Lung (tissue), 12 donors: Measurements from ENCODE around the gene SLC12A3. TPM values are rescaled to one million over a fixed set of nuclear protein-coding genes. Genes with fewer than 3 reads are reported as not detected.

Experiments
- ATAC-seq: fragments of 200-7000 bp; cut with Tn5 transposase; one replicate; pipeline ENCODE4 v1.9.1; 2020; ENCODE audit warnings: moderate number of reproducible peaks; ENCODE audit not compliant: insufficient read depth, low FRiP score
- DNase-seq, 3 donors: peaks; one replicate each; pipeline ENCODE4 v3.0.0-alpha.2; 2013 to 2017
- H3K27ac ChIP-seq, 2 donors: one replicate each; pipeline ENCODE4 v1.5.1; 2013; ENCODE audit warnings: mild to moderate bottlenecking in 2 of 2, moderate library complexity in 2 of 2, control low read depth in 1 of 2, inconsistent platforms in 1 of 2, low read depth in 1 of 2, low read length in 1 of 2
- H3K27me3 ChIP-seq, 3 donors: one replicate each; pipeline ENCODE4 v1.5.1; 2013; ENCODE audit warnings: low read length in 2 of 3; ENCODE audit not compliant: control insufficient read depth in 3 of 3, insufficient read depth in 3 of 3
- H3K36me3 ChIP-seq, 4 donors: one replicate each; pipeline ENCODE4 v1.5.1; 2013; ENCODE audit warnings: low read length in 4 of 4, mild to moderate bottlenecking in 1 of 4, moderate library complexity in 1 of 4; ENCODE audit not compliant: control insufficient read depth in 4 of 4, insufficient read depth in 4 of 4
- H3K4me1 ChIP-seq, 5 donors: one replicate each; pipeline ENCODE4 v1.5.1; 2013; ENCODE audit warnings: low read length in 5 of 5, mild to moderate bottlenecking in 2 of 5, moderate library complexity in 1 of 5; ENCODE audit not compliant: control insufficient read depth in 5 of 5, insufficient read depth in 5 of 5
- H3K4me3 ChIP-seq: one replicate; pipeline ENCODE4 v1.5.1; 2013; ENCODE audit warnings: mild to moderate bottlenecking, control low read depth, moderate library complexity
- H3K9ac ChIP-seq, 2 donors: one replicate each; pipeline ENCODE4 v1.5.1; 2013; ENCODE audit warnings: low read length in 2 of 2, control low read depth in 1 of 2; ENCODE audit not compliant: insufficient read depth in 1 of 2
- H3K9me3 ChIP-seq, 4 donors: one replicate each; pipeline ENCODE4 v1.5.1; 2013; ENCODE audit warnings: low read length in 3 of 4, mild to moderate bottlenecking in 1 of 4, moderate library complexity in 1 of 4; ENCODE audit not compliant: control insufficient read depth in 4 of 4, insufficient read depth in 3 of 4
- WGBS, 2 donors: extraction: QIAGEN DNeasy Blood & Tissue Kit; methylation state at CpG; one replicate each; pipeline ENCODE4 v1.1.7; 2013; 5-methylcytosine and 5-hydroxymethylcytosine counted together
- polyA plus RNA-seq, 2 donors: library from polyadenylated mRNA; stranded (reverse); fragments of 200-250 nt; gene quantifications; one replicate each; pipeline ENCODE4 v1.2.1, GENCODE V29; 2013
- total RNA-seq, 2 donors: library from RNA; depleted of rRNA in 1 of 2; stranded (reverse); fragments of >200 nt in 1 of 2; gene quantifications; one replicate each; pipeline ENCODE4 v1.2.1, GENCODE V29; 2014 to 2021
- TF ChIP-seq, protein P1 (sequence below): IDR thresholded peaks from 2 replicates; pipeline ENCODE4 v1.5.1; 2012; ENCODE audit warnings: mild to moderate bottlenecking; ENCODE audit errors: control extremely low read depth, extremely low read depth
- donor health status: control.
- donor health status: control.
- donor health status: Bipolar disorder and iron deficiency.
- donor health status: healthy.
- donor health status: DM: yes; HTN: yes; CAD: no.

SLC12A3 gene
- total and polyA plus RNA-seq, 4 donors = 0.04 to 0.07 TPM; not detected in 2

DNA sequence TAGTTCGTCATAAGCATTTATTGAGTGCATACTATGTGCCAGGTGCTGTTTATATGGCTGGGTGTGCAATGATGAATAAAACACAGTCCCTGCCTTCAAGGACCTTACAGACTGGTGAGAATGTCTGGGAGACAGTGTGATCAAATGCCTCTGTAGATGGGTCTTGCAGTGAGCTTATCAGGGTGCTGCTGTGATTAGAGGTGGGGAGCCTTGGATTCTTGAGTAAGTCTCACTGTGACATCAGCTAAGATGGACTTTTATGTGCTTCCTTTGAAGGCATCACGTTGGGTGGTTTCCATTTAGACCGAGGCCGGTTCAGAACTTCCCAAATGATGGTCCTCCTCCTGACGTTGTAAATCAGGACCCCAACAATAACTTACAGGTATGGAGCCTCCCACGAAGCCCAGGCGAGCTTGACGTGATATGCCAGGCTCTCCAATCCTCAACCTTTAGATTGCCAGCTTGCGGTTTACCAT lies 76.9 kb downstream of the SLC12A3 start:
- Histone ChIP-seq H3K4me3 (no peak overlapping the region), H3K36me3 (peaks cover 54 to 66% (median 61%) of the 10 kb centered on the region in 4 donors), H3K9me3 (no peaks in the 10 kb centered on the region), H3K27ac (no peak overlapping the region), H3K27me3 (no peaks in the 10 kb centered on the region), H3K9ac (no peak overlapping the region), H3K4me1 (peaks cover 0 to 9% (median 3%) of the 10 kb centered on the region in 5 donors)
- TF ChIP-seq, protein P1, sequence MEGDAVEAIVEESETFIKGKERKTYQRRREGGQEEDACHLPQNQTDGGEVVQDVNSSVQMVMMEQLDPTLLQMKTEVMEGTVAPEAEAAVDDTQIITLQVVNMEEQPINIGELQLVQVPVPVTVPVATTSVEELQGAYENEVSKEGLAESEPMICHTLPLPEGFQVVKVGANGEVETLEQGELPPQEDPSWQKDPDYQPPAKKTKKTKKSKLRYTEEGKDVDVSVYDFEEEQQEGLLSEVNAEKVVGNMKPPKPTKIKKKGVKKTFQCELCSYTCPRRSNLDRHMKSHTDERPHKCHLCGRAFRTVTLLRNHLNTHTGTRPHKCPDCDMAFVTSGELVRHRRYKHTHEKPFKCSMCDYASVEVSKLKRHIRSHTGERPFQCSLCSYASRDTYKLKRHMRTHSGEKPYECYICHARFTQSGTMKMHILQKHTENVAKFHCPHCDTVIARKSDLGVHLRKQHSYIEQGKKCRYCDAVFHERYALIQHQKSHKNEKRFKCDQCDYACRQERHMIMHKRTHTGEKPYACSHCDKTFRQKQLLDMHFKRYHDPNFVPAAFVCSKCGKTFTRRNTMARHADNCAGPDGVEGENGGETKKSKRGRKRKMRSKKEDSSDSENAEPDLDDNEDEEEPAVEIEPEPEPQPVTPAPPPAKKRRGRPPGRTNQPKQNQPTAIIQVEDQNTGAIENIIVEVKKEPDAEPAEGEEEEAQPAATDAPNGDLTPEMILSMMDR = no peak
- DNase-seq (no peak), ATAC-seq (no peak)
- WGBS, 2 donors = 78 to 81% methylated on average over 9 of the region's 9 CpGs

DNA sequence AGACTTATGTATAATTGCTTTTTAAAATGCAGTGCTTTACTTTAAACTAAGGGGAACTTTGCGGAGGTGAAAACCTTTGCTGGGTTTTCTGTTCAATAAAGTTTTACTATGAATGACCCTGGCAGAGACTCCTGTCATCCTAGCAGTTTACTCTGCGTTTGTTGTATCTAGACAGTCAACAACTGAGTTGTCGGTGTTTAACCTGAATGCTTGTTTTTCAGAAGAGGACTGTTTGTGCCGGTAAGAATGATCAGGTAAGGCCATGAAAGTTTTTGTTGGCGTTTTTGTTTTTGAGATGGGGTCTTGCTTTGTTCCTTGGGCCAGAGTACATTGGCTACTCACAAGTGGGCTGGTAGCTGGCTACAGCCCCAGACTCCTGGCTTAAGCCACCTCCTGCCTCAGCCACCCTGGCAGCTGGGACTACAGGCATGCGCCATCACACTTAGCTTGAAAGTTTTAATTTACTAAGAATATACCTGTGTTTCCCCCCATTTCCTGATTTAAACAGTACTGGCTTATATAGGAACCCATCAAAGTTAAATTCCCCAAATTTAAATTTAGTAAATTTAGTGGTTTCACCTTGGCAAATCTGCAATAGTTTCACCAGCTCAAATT lies 78.9 kb downstream of the SLC12A3 start:
- Histone ChIP-seq H3K4me3 (no peak overlapping the region), H3K27ac (no peak overlapping the region), H3K9me3 (no peaks in the 10 kb centered on the region), H3K36me3 (peaks cover 45 to 56% (median 51%) of the 10 kb centered on the region in 4 donors), H3K27me3 (no peaks in the 10 kb centered on the region), H3K4me1 (peaks cover 0 to 5% (median 2%) of the 10 kb centered on the region in 5 donors), H3K9ac (no peak overlapping the region)
- TF ChIP-seq, protein P1 = no peak
- no peak for ATAC-seq
- 84 to 85% methylated on average over 6 of the region's 6 CpGs for WGBS, 2 donors
- DNase-seq = no peak

DNA sequence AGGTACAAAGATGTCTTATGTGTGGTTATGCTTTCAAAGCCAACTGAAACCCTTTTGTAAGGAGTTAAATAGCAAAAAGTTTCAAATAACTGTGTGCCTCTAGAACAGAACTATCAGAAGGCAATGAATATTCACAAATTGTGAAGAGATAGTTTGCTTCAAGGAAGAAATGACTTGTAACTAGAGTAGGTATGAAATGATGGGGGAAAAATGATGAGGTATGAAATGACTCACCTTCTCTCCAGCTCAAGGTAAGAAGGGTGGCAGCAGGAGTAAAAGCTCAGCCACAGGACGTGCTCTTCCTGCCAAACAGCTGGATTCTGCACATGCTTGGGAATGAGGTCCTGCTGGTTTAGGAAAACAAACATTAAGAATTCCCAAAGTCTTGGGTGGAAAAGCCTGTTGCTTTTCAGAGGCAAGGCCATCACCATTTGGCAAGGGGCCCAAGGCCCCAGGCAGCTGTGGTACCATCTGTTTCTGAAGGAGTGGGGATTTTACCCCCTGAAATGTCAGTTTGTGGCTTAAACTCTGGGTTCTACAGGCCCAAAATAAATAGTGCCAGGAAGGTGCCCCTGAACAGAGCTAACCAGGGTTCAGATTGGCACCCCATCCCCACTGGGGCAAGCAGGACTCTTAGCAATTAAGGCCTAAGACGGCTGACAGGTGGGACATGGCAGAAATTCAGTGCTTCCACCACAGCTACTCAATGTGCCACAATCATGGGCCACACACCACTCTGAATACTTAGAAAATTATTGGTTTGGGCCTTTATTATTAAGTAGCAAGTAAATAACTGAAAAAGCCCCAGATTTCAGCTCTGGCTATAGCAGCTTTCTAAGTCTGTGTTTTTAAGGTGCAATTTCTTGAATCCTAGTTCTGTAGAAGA lies 80.2 kb downstream of the SLC12A3 start:
- ATAC-seq = no peak
- no peaks in the 10 kb centered on the region for H3K27me3 ChIP-seq
- peaks cover 0 to 2% (median 0%) of the 10 kb centered on the region in 5 donors for H3K4me1 ChIP-seq
- WGBS, 2 donors = 61 to 76% methylated on average over 2 of the region's 2 CpGs
- H3K9ac ChIP-seq = no peak overlapping the region
- TF ChIP-seq, protein P1 = no peak
- peaks cover 33 to 46% (median 40%) of the 10 kb centered on the region in 4 donors for H3K36me3 ChIP-seq
- peak overlapping the region in 1 of 2 donors; percentile 56 for H3K27ac ChIP-seq
- H3K4me3 ChIP-seq = no peak overlapping the region
- DNase-seq = no peak
- no peaks in the 10 kb centered on the region for H3K9me3 ChIP-seq
